ENCODE results near the gene EVA1C.

DNA sequence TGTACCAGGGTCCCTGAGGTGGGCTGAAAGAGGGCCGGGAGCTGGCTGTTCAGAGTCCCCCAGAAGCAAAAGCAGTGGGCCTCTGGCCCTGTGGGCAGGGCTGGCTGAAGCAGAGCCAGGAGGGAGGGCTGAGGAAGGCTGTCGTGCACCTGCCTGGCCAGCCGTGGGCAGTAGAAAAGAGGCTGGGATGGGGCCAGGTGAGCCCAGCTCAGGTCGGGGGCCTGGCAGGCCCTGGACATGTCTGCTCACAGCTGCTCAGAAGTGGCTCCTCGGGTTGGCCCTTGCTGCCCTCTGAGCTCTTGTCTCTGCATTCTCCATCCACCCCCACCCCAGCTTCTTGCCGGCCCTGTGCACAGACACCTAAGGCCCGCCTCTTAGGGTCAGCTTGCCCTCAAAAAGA is 112.8 kb downstream of the EVA1C start:
- TF ChIP-seq POLR2A (IDR thresholded peaks at IDR 0.05), result no peak
- TF ChIP-seq, protein P1, sequence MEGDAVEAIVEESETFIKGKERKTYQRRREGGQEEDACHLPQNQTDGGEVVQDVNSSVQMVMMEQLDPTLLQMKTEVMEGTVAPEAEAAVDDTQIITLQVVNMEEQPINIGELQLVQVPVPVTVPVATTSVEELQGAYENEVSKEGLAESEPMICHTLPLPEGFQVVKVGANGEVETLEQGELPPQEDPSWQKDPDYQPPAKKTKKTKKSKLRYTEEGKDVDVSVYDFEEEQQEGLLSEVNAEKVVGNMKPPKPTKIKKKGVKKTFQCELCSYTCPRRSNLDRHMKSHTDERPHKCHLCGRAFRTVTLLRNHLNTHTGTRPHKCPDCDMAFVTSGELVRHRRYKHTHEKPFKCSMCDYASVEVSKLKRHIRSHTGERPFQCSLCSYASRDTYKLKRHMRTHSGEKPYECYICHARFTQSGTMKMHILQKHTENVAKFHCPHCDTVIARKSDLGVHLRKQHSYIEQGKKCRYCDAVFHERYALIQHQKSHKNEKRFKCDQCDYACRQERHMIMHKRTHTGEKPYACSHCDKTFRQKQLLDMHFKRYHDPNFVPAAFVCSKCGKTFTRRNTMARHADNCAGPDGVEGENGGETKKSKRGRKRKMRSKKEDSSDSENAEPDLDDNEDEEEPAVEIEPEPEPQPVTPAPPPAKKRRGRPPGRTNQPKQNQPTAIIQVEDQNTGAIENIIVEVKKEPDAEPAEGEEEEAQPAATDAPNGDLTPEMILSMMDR (IDR thresholded peaks at IDR 0.05), result no peak

Data from ovary (tissue), 3 donors.